ENCODE results near the gene GIPR.

GRCh38 chr19:45712699-45713067 lies 44.7 kb downstream of the GIPR start:
- TF ChIP-seq POLR2A (IDR thresholded peaks at IDR 0.05; ENCODE audit: low read length) (no peak), GATA1 (IDR thresholded peaks at IDR 0.05; ENCODE audit: low read depth, low read length) (no peak)
